GM18867 (cell line): ENCODE data around the gene MEF2A.
A peak's percentile ranks its signal among the peaks of the same experiment; 100 is the strongest.

Experiments
- ATAC-seq: cut with Tn5 transposase; IDR thresholded peaks from one replicate; pipeline ENCODE4 v1.9.1; 2021; ENCODE audit warnings: mild to moderate bottlenecking, moderate library complexity; ENCODE audit not compliant: unreplicated experiment

Gene MEF2A

GRCh38 chr15:99753066-99753465 is 187.3 kb downstream of the MEF2A start:
- ATAC-seq: no peak

- ATAC-seq: peak; percentile 93
Observed at GRCh38 chr15:99755692-99756409, 190.1 kb downstream of the MEF2A start.

GRCh38 chr15:99762288-99762687 is 196.5 kb downstream of the MEF2A start:
- no peak for ATAC-seq

- peak; percentile 70 for ATAC-seq
Observed at GRCh38 chr15:99763827-99764226, 198.0 kb downstream of the MEF2A start.

DNA sequence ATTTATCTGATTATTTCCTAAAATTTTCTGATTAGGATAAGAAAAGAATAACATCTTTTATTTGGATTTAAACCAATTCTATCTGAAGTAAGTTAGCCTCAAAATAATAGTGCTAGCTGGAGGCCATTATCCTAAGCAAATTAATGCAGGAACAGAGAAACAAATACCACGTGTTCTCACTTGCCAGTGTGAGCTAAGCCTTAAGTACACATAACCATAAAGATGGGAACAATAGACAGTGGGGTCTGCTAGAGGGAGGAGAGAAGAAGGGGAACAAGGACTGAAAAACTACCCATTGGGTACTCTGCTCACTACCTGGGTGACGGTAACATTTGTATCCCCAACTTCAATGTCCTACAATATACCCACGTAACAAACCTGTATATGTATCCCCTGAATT is 198.7 kb downstream of the MEF2A start:
- no peak for ATAC-seq
